CD8-positive, alpha-beta memory T cell (primary cell): Measurements from ENCODE around the gene COASY. TPM values are rescaled to one million over a fixed set of nuclear protein-coding genes. Genes with fewer than 3 reads are reported as not detected.
A peak's percentile ranks its signal among the peaks of the same experiment; 100 is the strongest.
"Not testable (repeated sequence)": the region's sequence is repeated elsewhere in the genome, so short reads cannot be mapped to it uniquely, and the experiment has no call there.

Source experiments
- CTCF ChIA-PET: fragments of 350-600 bp; sonication (Branson Sonifier 250); formaldehyde crosslinking; loops from one replicate; lab custom pipeline; 2021; ENCODE audit warnings: antibody characterized with exemption; lab: Charles Lee
- POLR2A ChIA-PET: fragments of 350-600 bp; sonication (Branson Sonifier 250); formaldehyde crosslinking; loops from one replicate; lab custom pipeline; 2021; ENCODE audit warnings: antibody characterized with exemption; lab: Charles Lee
- DNase-seq, 5 donors: peaks; one replicate each; pipeline versions ENCODE4 v3.0.0 to v3.0.0-alpha.2; 2020 to 2022; ENCODE audit warnings: mixed read lengths in 1 of 5
- H3K27ac ChIP-seq: one replicate; pipeline ENCODE4 v1.7.0; 2013; ENCODE audit warnings: low read depth, mild to moderate bottlenecking, low read length, moderate library complexity
- H3K27me3 ChIP-seq: 2 replicates; pipeline ENCODE4 v1.7.0; 2013; ENCODE audit warnings: low read length, mild to moderate bottlenecking; ENCODE audit not compliant: insufficient read depth, poor library complexity, severe bottlenecking
- H3K36me3 ChIP-seq: 2 replicates; pipeline ENCODE4 v1.7.0; 2013; ENCODE audit warnings: mild to moderate bottlenecking, low read length, moderate library complexity; ENCODE audit not compliant: insufficient read depth
- H3K4me1 ChIP-seq: 2 replicates; pipeline ENCODE4 v1.7.0; 2013; ENCODE audit warnings: mild to moderate bottlenecking, low read length, moderate library complexity; ENCODE audit not compliant: insufficient read depth
- H3K4me3 ChIP-seq: 2 replicates; pipeline ENCODE4 v1.7.0; 2013; ENCODE audit warnings: mild to moderate bottlenecking, low read length
- H3K9me3 ChIP-seq: 2 replicates; pipeline ENCODE4 v1.7.0; 2013; ENCODE audit warnings: mild to moderate bottlenecking, low read length
- H3K27ac Mint-ChIP-seq, 8 donors: one replicate each; pipeline ENCODE4 v1.8.0; 2020 to 2021; ENCODE audit warnings: mixed read lengths in 8 of 8, mild to moderate bottlenecking in 6 of 8, inconsistent platforms in 3 of 8, moderate library complexity in 3 of 8
- H3K27me3 Mint-ChIP-seq, 2 donors: one replicate each; pipeline ENCODE4 v1.8.0; 2020 to 2021; ENCODE audit warnings: mixed read lengths in 2 of 2, mild to moderate bottlenecking in 1 of 2, moderate library complexity in 1 of 2
- H3K36me3 Mint-ChIP-seq, 3 donors: one replicate each; pipeline ENCODE4 v1.8.0; 2020 to 2021; ENCODE audit warnings: mixed read lengths in 3 of 3, inconsistent platforms in 1 of 3, mild to moderate bottlenecking in 1 of 3
- H3K4me1 Mint-ChIP-seq, 3 donors: one replicate each; pipeline ENCODE4 v1.8.0; 2020 to 2021; ENCODE audit warnings: mixed read lengths in 3 of 3, inconsistent platforms in 1 of 3, mild to moderate bottlenecking in 1 of 3
- H3K4me3 Mint-ChIP-seq, 7 donors: one replicate each; pipeline ENCODE4 v1.8.0; 2020 to 2021; ENCODE audit warnings: mixed read lengths in 7 of 7, mild to moderate bottlenecking in 6 of 7, moderate library complexity in 4 of 7, inconsistent platforms in 2 of 7
- H3K9me3 Mint-ChIP-seq, 5 donors: one replicate each; pipeline ENCODE4 v1.8.0; 2020 to 2022; ENCODE audit warnings: mixed read lengths in 5 of 5, mild to moderate bottlenecking in 3 of 5, moderate library complexity in 2 of 5, inconsistent platforms in 1 of 5
- polyA plus RNA-seq: library from polyadenylated mRNA; unstranded; fragments of 300-500 nt; fragmentation: Illumina TruSeq; gene quantifications from one replicate; pipeline ENCODE4 v1.2.3, GENCODE V29; 2021
- total RNA-seq, 2 experiments: library from RNA; stranded (reverse); gene quantifications; one replicate each; pipeline ENCODE4 v1.2.3, GENCODE V29; 2021

COASY gene
- total and polyA plus RNA-seq, 3 experiments from 2014 or later, result 65.6 to 107 (median 103) TPM

GRCh38 chr17:42554250-42555121 is 7.5 kb upstream of the COASY start:
- Mint-ChIP-seq H3K27me3 (no peaks in the 10 kb centered on the region), H3K4me1 (peaks cover 13 to 41% (median 21%) of the 10 kb centered on the region in 3 donors), H3K27ac (peak overlapping the region; percentile 86 to 96 (median 94)), H3K9me3 (no peaks in the 10 kb centered on the region), H3K36me3 (peaks cover 0 to 1% (median 0%) of the 10 kb centered on the region in 3 donors), H3K4me3 (peak overlapping the region; percentile 87 to 96 (median 89))
- no peaks in the 10 kb centered on the region for H3K9me3 ChIP-seq
- no peaks in the 10 kb centered on the region for H3K27me3 ChIP-seq
- peaks cover 12% of the 10 kb centered on the region for H3K4me1 ChIP-seq
- CTCF ChIA-PET, result interaction anchor here (1.1 to 2.2 kb wide), 5 partner anchors 10 to 27 kb away, joined by 3 to 12 read pairs (median 6); partner anchors contain the start of genes NAGLU and PSMC3IP
- H3K27ac ChIP-seq, result peak overlapping the region; percentile 79
- POLR2A ChIA-PET, result interaction anchor here (0.9 to 1.9 kb wide), 4 partner anchors 12 to 24 kb away, joined by 3 to 9 read pairs (median 4); partner anchors contain the start of genes MLX and NAGLU
- peak; percentile 65 to 86 (median 75) for DNase-seq
- H3K36me3 ChIP-seq, result no peaks in the 10 kb centered on the region
- peak overlapping the region; percentile 86 for H3K4me3 ChIP-seq

GRCh38 chr17:42555122-42555622 is 6.8 kb upstream of the COASY start:
- H3K27me3 ChIP-seq, result no peaks in the 10 kb centered on the region
- H3K4me1 ChIP-seq, result peaks cover 12% of the 10 kb centered on the region
- no peaks in the 10 kb centered on the region for H3K9me3 ChIP-seq
- H3K4me3 ChIP-seq, result peak overlapping the region; percentile 86
- no peak for DNase-seq
- H3K4me1 Mint-ChIP-seq, result peaks cover 13 to 41% (median 21%) of the 10 kb centered on the region in 3 donors
- no peaks in the 10 kb centered on the region for H3K27me3 Mint-ChIP-seq
- H3K36me3 ChIP-seq, result no peaks in the 10 kb centered on the region
- peak overlapping the region; percentile 79 for H3K27ac ChIP-seq
- H3K4me3 Mint-ChIP-seq, result peak overlapping the region; percentile 87 to 96 (median 89)
- H3K36me3 Mint-ChIP-seq, result peaks cover 0 to 2% (median 1%) of the 10 kb centered on the region in 3 donors
- no peaks in the 10 kb centered on the region for H3K9me3 Mint-ChIP-seq
- POLR2A ChIA-PET, result interaction anchor here (1.2 to 1.9 kb wide), 2 partner anchors 11 to 19 kb away, joined by 4 to 9 read pairs; partner anchors contain the start of genes MLX and NAGLU
- H3K27ac Mint-ChIP-seq, result peak overlapping the region; percentile 82 to 96 (median 94)
- CTCF ChIA-PET, result interaction anchor here (1.1 to 2.2 kb wide), 5 partner anchors 9 to 26 kb away, joined by 3 to 12 read pairs (median 6); partner anchors contain the start of genes NAGLU and PSMC3IP

- Mint-ChIP-seq H3K4me1 (peaks cover 12 to 42% (median 20%) of the 10 kb centered on the region in 3 donors), H3K27ac (peak overlapping the region in 2 of 8 donors; percentile 70 to 94), H3K4me3 (peak overlapping the region in 4 of 7 donors; percentile 87 to 96 (median 90))
- H3K9me3 Mint-ChIP-seq, H3K27me3 ChIP-seq, H3K27me3 Mint-ChIP-seq, H3K36me3 Mint-ChIP-seq, DNase-seq, CTCF ChIA-PET, POLR2A ChIA-PET, H3K9me3 ChIP-seq, H3K27ac ChIP-seq, H3K36me3 ChIP-seq, H3K4me3 ChIP-seq: not testable (repeated sequence)
- peaks cover 12% of the 10 kb centered on the region for H3K4me1 ChIP-seq
Measured at GRCh38 chr17:42555961-42556617, 5.9 kb upstream of the COASY start.

- CTCF ChIA-PET, result interaction anchor here (0.8 kb wide), 1 partner anchor 18 kb away, joined by 3 read pairs; no protein-coding TSS in a partner anchor
Measured at GRCh38 chr17:42559075-42559474, 2.9 kb upstream of the COASY start.

GRCh38 chr17:42560246-42560645 is 1.7 kb upstream of the COASY start:
- H3K36me3 ChIP-seq, result peaks cover 4% of the 10 kb centered on the region
- no peak overlapping the region for H3K4me3 ChIP-seq
- CTCF ChIA-PET, result interaction anchor here (0.9 kb wide), 1 partner anchor 18 kb away, joined by 3 read pairs; no protein-coding TSS in a partner anchor
- H3K4me3 Mint-ChIP-seq, result peak overlapping the region in 6 of 7 donors; percentile 13 to 85 (median 72)
- no peak for DNase-seq
- H3K27me3 ChIP-seq, result no peaks in the 10 kb centered on the region
- H3K9me3 ChIP-seq, result no peaks in the 10 kb centered on the region
- no peaks in the 10 kb centered on the region for H3K27me3 Mint-ChIP-seq
- H3K36me3 Mint-ChIP-seq, result peaks cover 0 to 23% (median 3%) of the 10 kb centered on the region in 3 donors
- H3K9me3 Mint-ChIP-seq, result no peaks in the 10 kb centered on the region
- POLR2A ChIA-PET, result no interaction called here
- peaks cover 25 to 38% (median 37%) of the 10 kb centered on the region in 3 donors for H3K4me1 Mint-ChIP-seq
- H3K27ac Mint-ChIP-seq, result peak overlapping the region in 3 of 8 donors; percentile 60 to 98 (median 61)
- no peak overlapping the region for H3K27ac ChIP-seq
- peaks cover 33% of the 10 kb centered on the region for H3K4me1 ChIP-seq

More at GRCh38 chr17:42559075-42559474, 2.9 kb upstream of the COASY start:
- no peak for DNase-seq
- Mint-ChIP-seq H3K27ac (peak overlapping the region in 1 of 8 donors; percentile 38), H3K4me1 (peaks cover 30 to 45% (median 43%) of the 10 kb centered on the region in 3 donors), H3K9me3 (no peaks in the 10 kb centered on the region), H3K27me3 (no peaks in the 10 kb centered on the region), H3K36me3 (peaks cover 0 to 15% (median 3%) of the 10 kb centered on the region in 3 donors), H3K4me3 (no peak overlapping the region)
- Histone ChIP-seq H3K27ac (no peak overlapping the region), H3K4me3 (no peak overlapping the region), H3K36me3 (no peaks in the 10 kb centered on the region), H3K27me3 (no peaks in the 10 kb centered on the region), H3K4me1 (peaks cover 35% of the 10 kb centered on the region), H3K9me3 (no peaks in the 10 kb centered on the region)
- POLR2A ChIA-PET, result interaction anchor here (0.5 kb wide), 1 partner anchor 371 kb away, joined by 3 read pairs; no protein-coding TSS in a partner anchor

GRCh38 chr17:42562388-42563142 is 617 bp downstream of the COASY start:
- Histone ChIP-seq H3K27me3 (no peaks in the 10 kb centered on the region), H3K9me3 (no peaks in the 10 kb centered on the region), H3K36me3 (peaks cover 8% of the 10 kb centered on the region), H3K27ac (peak overlapping the region; percentile 73), H3K4me3 (peak overlapping the region; percentile 93), H3K4me1 (peaks cover 38% of the 10 kb centered on the region)
- Mint-ChIP-seq H3K9me3 (no peaks in the 10 kb centered on the region), H3K4me1 (peaks cover 33 to 46% (median 38%) of the 10 kb centered on the region in 3 donors), H3K27ac (peak overlapping the region; percentile 71 to 98 (median 96)), H3K27me3 (no peaks in the 10 kb centered on the region), H3K36me3 (peaks cover 0 to 37% (median 3%) of the 10 kb centered on the region in 3 donors), H3K4me3 (peak overlapping the region; percentile 84 to 99 (median 93))
- CTCF ChIA-PET, result interaction anchor here (2.5 to 2.8 kb wide), 2 partner anchors 8 to 15 kb away, joined by 6 to 9 read pairs; partner anchors contain the start of gene PSMC3IP
- no peak for DNase-seq
- POLR2A ChIA-PET, result interaction anchor here (0.9 kb wide), 1 partner anchor 24 kb away, joined by 3 read pairs; no protein-coding TSS in a partner anchor

GRCh38 chr17:42563143-42563509 is 1.2 kb downstream of the COASY start:
- no peaks in the 10 kb centered on the region for H3K27me3 ChIP-seq
- H3K4me3 Mint-ChIP-seq, result peak overlapping the region; percentile 84 to 99 (median 93)
- peaks cover 43% of the 10 kb centered on the region for H3K4me1 ChIP-seq
- no peaks in the 10 kb centered on the region for H3K9me3 ChIP-seq
- H3K27ac Mint-ChIP-seq, result peak overlapping the region in 7 of 8 donors; percentile 29 to 98 (median 95)
- H3K27me3 Mint-ChIP-seq, result no peaks in the 10 kb centered on the region
- H3K4me1 Mint-ChIP-seq, result peaks cover 37 to 50% (median 42%) of the 10 kb centered on the region in 3 donors
- peak overlapping the region; percentile 73 for H3K27ac ChIP-seq
- no peaks in the 10 kb centered on the region for H3K9me3 Mint-ChIP-seq
- peak overlapping the region; percentile 93 for H3K4me3 ChIP-seq
- CTCF ChIA-PET, result interaction anchor here (0.6 to 2.8 kb wide), 5 partner anchors 8 to 390 kb away, joined by 3 to 18 read pairs (median 6); partner anchors contain the start of gene PSMC3IP
- no peak for DNase-seq
- peaks cover 8% of the 10 kb centered on the region for H3K36me3 ChIP-seq
- peaks cover 0 to 40% (median 5%) of the 10 kb centered on the region in 3 donors for H3K36me3 Mint-ChIP-seq
- POLR2A ChIA-PET, result no interaction called here
